Sigmoid colon (tissue), 4 donors: ENCODE measurements around the gene CNGA2.

ENCODE experiments used
- CTCF ChIP-seq, 4 experiments: fragments of 450-650 bp in 3 of 4; fragments of 200-600 bp in 1 of 4; IDR thresholded peaks; one replicate each; pipeline ENCODE4 v1.5.1; 2016 to 2019; ENCODE audit warnings: antibody characterized with exemption in 4 of 4, mild to moderate bottlenecking in 3 of 4, moderate library complexity in 2 of 4
- EP300 ChIP-seq, 4 donors: sonication (generic); formaldehyde crosslinking; IDR thresholded peaks; one replicate each; pipeline ENCODE4 v1.6.1; 2017; ENCODE audit warnings: antibody characterized with exemption in 4 of 4
- POLR2A ChIP-seq, 2 donors: fragments of 450-650 bp; IDR thresholded peaks; one replicate each; pipeline ENCODE4 v1.6.1; 2016; ENCODE audit warnings: antibody characterized with exemption in 2 of 2, mild to moderate bottlenecking in 2 of 2, moderate library complexity in 2 of 2
- POLR2AphosphoS5 ChIP-seq, 4 donors: sonication (generic); formaldehyde crosslinking; IDR thresholded peaks; one replicate each; pipeline ENCODE4 v1.6.1; 2017; ENCODE audit warnings: antibody characterized with exemption in 4 of 4

- TF ChIP-seq CTCF (IDR thresholded peaks at IDR 0.05) (no peak), EP300 (IDR thresholded peaks at IDR 0.05) (no peak), POLR2A (IDR thresholded peaks at IDR 0.05) (no peak), POLR2AphosphoS5 (IDR thresholded peaks at IDR 0.05) (no peak)
These were observed 33.5 kb upstream of the CNGA2 start for GRCh38 chrX:151701071-151701470.
